Stomach smooth muscle (tissue), 2 donors: ENCODE results near the gene FBXO34.

Experiments used
- H3K27ac ChIP-seq: one replicate; pipeline ENCODE4 v1.7.0; 2013; ENCODE audit warnings: mild to moderate bottlenecking, low read length, inconsistent platforms
- H3K27me3 ChIP-seq, 2 donors: one replicate each; pipeline ENCODE4 v1.7.0; 2013; ENCODE audit warnings: low read length in 2 of 2; ENCODE audit not compliant: insufficient read depth in 2 of 2, control insufficient read depth in 1 of 2
- H3K36me3 ChIP-seq, 2 donors: one replicate each; pipeline ENCODE4 v1.7.0; 2013; ENCODE audit warnings: low read length in 2 of 2; ENCODE audit not compliant: control insufficient read depth in 2 of 2, insufficient read depth in 2 of 2
- H3K4me1 ChIP-seq: one replicate; pipeline ENCODE4 v1.7.0; 2013; ENCODE audit warnings: low read length; ENCODE audit not compliant: control insufficient read depth, insufficient read depth
- H3K4me3 ChIP-seq, 2 donors: one replicate each; pipeline ENCODE4 v1.7.0; 2013; ENCODE audit warnings: low read length in 2 of 2
- H3K9ac ChIP-seq, 2 donors: one replicate each; pipeline ENCODE4 v1.7.0; 2013; ENCODE audit warnings: low read length in 2 of 2, mild to moderate bottlenecking in 1 of 2
- H3K9me3 ChIP-seq, 2 donors: one replicate each; pipeline ENCODE4 v1.7.0; 2013; ENCODE audit warnings: low read length in 2 of 2; ENCODE audit not compliant: control insufficient read depth in 2 of 2
- donor health status: healthy.
- donor health status: Pancreatic carcinoma.

The FBXO34 gene

DNA sequence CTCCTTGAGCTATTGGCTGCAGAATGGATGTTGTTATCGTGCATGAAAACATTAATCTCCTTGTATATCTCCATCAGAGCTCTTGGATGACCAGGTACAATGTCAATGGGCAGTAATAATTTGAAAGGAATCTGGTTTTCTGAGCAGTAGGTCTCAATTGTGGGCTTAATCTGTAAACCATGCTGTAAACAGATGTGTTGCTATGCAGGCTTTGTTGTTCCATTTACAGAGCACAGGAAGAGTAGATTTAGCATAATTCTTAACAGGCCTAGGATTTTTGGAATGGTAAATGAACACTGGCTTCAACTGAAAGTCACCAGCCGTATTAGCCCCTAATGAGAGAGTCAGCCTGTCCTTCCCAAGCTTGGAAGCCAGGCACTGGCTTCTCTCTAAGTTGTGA is 90.0 kb downstream of the FBXO34 start:
- H3K4me3 ChIP-seq: no peak overlapping the region
- peaks cover 0 to 7% of the 10 kb centered on the region in 2 donors for H3K36me3 ChIP-seq
- no peak overlapping the region for H3K9ac ChIP-seq
- no peaks in the 10 kb centered on the region for H3K4me1 ChIP-seq
- H3K27ac ChIP-seq: no peak overlapping the region
- H3K9me3 ChIP-seq: no peaks in the 10 kb centered on the region
- no peaks in the 10 kb centered on the region for H3K27me3 ChIP-seq

DNA sequence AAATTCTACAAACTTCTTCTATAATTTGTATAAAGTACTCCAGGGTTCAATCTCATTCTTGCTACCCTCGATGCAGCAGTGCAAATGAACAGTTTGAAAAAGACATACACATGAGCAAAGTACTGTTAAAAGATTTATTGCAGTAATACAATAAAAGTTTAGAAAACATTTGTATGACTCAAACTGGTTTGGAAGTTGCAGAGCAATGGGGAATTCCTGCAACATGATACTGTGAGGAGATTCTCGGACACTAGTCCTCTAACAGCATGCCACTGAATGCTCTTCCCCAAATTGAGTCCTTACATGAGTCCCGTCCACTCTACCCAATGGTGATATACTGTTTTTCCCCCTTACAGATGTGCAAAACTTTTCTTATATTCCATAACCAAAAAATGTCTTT is 95.0 kb downstream of the FBXO34 start:
- no peaks in the 10 kb centered on the region for H3K27me3 ChIP-seq
- H3K36me3 ChIP-seq: peaks cover 5 to 19% of the 10 kb centered on the region in 2 donors
- H3K4me3 ChIP-seq: no peak overlapping the region
- no peak overlapping the region for H3K27ac ChIP-seq
- H3K9me3 ChIP-seq: no peaks in the 10 kb centered on the region
- no peak overlapping the region for H3K9ac ChIP-seq
- no peaks in the 10 kb centered on the region for H3K4me1 ChIP-seq

DNA sequence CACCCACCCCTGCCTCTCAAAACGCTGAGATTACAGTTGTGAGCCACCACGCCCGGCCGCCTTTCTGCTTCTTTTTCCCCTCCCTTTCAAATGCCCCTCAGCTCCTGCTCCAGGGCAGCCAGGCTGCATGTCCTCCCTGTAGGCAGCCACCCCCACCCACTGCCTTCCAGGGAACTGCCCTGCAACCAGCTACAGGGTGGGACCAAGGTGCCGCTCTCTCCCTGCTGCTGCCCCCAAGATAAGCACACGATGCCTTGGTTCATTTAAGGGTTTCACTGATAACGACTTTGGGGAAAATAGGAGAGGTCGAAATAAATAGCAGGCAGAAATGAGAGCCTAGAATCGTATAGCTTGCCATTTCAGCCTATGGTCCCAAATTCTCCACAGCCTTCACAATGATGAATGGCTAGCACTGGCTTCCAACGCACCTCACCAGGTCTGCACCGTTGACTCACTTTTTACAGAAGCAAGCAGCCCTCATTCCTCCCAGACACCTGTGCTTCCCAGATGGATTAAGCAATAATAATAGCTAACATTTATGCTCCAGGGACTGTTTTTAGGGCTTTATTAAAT is 99.7 kb downstream of the FBXO34 start:
- Histone ChIP-seq H3K9ac (no peak overlapping the region), H3K9me3 (no peaks in the 10 kb centered on the region), H3K27me3 (no peaks in the 10 kb centered on the region), H3K4me3 (no peak overlapping the region), H3K4me1 (no peaks in the 10 kb centered on the region), H3K27ac (no peak overlapping the region), H3K36me3 (peaks cover 12 to 19% of the 10 kb centered on the region in 2 donors)

DNA sequence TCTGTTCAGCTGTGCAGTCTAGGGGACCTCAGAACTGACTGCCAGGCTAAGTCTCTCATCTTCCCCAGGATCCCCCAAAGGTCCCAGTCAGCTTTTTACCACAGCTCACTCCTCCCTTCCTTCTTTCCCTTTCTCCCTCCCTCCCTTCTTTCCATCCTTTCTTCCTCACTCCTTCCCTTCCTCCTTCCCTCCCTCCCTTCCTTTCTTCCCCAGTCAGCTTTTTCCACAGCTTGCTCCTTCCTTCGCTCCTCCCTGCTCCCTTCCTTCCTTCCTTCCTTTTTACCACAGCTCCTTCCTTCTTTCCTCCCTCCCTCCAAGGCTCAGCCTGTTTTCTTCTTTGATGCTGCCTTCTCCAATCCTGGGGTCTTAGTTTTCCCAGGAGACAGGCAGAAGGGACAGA is 101.2 kb downstream of the FBXO34 start:
- no peaks in the 10 kb centered on the region for H3K27me3 ChIP-seq
- H3K4me1 ChIP-seq: no peaks in the 10 kb centered on the region
- no peaks in the 10 kb centered on the region for H3K9me3 ChIP-seq
- no peak overlapping the region for H3K9ac ChIP-seq
- no peak overlapping the region for H3K27ac ChIP-seq
- no peak overlapping the region for H3K4me3 ChIP-seq
- H3K36me3 ChIP-seq: peaks cover 24 to 30% of the 10 kb centered on the region in 2 donors

DNA sequence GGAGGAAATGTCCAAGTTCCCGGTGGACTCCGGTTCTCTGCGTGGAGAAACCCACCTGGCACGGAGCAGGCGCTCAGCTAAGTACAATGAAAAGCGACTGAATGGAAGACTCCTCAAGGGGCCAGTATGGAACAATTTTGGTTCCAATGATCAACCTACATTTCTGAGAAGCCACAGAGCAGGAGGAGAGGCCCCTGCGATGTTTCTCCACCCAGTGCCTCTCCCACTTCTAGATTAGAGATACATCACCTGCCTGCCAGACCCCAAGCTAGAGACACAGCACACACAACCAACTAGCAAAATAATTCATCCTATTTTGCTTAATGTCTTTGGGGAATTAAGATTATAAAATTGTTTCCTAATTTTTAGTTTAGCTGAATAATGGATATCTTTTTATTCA is 101.6 kb downstream of the FBXO34 start:
- H3K36me3 ChIP-seq: peaks cover 27 to 30% of the 10 kb centered on the region in 2 donors

DNA sequence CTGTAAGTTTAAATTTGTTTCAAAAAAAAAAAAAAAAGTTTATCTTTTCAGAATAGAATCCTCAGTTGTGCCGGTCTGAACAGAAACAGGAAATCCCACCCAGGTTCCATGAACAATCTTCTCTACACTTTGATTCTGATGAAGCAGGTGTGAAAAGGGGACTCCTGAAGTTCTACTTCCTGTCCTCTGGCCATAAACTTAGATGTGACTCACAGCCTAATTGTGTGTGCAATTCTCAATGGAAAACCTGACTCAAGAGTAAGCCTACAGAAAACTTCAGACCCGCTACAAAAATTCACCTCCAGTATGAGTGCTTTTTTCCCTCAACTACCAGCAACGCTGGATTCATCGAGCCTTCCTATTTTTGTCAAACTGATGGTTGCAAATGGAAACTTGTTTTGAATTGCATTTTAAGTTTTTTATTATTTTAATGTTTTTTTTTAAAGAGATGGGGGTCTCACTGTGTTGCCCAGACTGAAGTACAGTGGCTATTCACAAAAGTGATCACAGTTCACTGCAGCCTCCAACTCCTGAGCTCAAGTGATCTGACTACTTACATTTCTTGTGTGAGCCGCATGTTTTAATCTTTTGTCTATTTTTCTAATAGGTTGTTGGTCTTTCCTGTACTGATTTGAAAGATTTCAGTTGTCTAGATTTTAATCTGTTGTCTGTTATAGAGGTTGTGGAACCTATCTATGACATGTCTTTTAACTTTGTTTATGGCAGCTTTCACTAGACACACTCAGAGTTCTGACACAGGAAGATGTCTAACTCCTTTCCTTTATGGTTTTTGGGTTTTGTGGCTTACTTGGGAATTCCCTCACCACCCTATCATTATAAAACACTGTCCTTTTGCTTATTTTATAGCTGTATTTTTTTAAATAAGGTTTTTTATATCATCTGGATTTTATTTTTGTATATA is 102.8 kb downstream of the FBXO34 start:
- Histone ChIP-seq H3K27me3 (no peaks in the 10 kb centered on the region), H3K9ac (no peak overlapping the region), H3K27ac (no peak overlapping the region), H3K4me1 (no peaks in the 10 kb centered on the region), H3K4me3 (no peak overlapping the region), H3K36me3 (peaks cover 29 to 34% of the 10 kb centered on the region in 2 donors), H3K9me3 (no peaks in the 10 kb centered on the region)

More for the DNA sequence above, 101.6 kb downstream of the FBXO34 start:
- Histone ChIP-seq H3K4me3 (no peak overlapping the region), H3K9ac (no peak overlapping the region), H3K4me1 (no peaks in the 10 kb centered on the region), H3K9me3 (no peaks in the 10 kb centered on the region), H3K27ac (no peak overlapping the region), H3K27me3 (no peaks in the 10 kb centered on the region)

DNA sequence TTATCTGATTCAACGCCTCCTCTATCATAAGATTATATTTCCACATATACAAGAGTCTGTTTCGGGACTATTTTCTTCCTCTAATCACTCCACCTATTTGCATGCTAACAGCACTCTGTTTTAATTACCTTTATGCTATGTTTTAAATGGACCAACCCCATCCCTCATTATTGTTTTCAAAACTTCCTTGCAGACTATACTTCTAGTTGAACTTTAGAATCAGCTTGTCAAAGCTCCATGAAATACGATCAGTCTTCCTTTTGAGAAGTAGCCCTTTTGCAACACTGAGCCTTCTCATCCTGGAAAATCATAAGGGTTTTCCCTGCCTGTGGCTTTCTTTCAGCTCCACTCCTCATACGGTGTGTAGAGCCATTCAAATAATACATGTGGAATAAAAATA is 103.5 kb downstream of the FBXO34 start:
- no peaks in the 10 kb centered on the region for H3K9me3 ChIP-seq
- no peak overlapping the region for H3K27ac ChIP-seq
- H3K4me1 ChIP-seq: no peaks in the 10 kb centered on the region
- peaks cover 24 to 30% of the 10 kb centered on the region in 2 donors for H3K36me3 ChIP-seq
- H3K9ac ChIP-seq: no peak overlapping the region
- no peak overlapping the region for H3K4me3 ChIP-seq
- no peaks in the 10 kb centered on the region for H3K27me3 ChIP-seq

DNA sequence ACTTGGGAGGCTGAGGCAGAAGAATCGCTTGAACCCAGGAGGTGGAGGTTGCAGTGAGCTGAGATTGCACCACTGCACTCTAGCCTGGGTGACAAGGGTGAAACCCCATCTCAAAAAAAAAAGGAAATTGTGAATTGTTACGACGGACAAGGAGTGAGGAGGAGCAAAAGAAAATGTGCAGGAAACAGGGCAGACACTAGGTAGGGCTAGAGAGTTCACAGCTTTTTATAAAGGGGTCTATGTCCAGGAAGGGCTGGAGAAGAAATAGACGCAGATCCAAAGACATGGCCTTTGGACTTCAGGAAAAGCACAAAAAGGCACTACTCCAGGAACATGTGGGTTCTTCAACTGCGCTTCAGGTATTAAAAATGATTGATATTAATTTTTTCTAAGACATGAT is 106.0 kb downstream of the FBXO34 start:
- no peak overlapping the region for H3K9ac ChIP-seq
- no peaks in the 10 kb centered on the region for H3K4me1 ChIP-seq
- no peak overlapping the region for H3K27ac ChIP-seq
- no peak overlapping the region for H3K4me3 ChIP-seq
- peaks cover 41 to 43% of the 10 kb centered on the region in 2 donors for H3K36me3 ChIP-seq
- no peaks in the 10 kb centered on the region for H3K9me3 ChIP-seq
- H3K27me3 ChIP-seq: no peaks in the 10 kb centered on the region

DNA sequence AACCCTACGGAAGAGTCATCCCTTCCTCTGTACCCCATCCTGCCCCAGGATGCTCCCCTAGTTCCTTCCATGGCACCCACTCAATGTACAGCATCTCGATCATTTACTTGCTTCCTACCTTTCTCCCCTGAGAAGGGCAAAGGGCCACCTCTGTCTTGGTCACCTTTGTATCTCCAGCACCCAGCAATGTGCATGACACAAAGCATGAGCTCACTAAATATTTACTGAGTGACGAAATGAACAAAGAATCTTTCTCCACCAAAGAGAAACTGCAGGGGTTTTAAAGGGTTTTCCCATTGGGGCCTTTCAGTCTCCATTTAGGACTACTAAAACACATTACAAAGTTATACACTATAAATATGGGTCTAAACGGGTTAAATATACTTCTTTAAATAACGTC is 109.8 kb downstream of the FBXO34 start:
- Histone ChIP-seq H3K4me3 (no peak overlapping the region), H3K9me3 (no peaks in the 10 kb centered on the region), H3K36me3 (peaks cover 43 to 48% of the 10 kb centered on the region in 2 donors), H3K27ac (no peak overlapping the region), H3K4me1 (no peaks in the 10 kb centered on the region), H3K27me3 (no peaks in the 10 kb centered on the region), H3K9ac (no peak overlapping the region)

DNA sequence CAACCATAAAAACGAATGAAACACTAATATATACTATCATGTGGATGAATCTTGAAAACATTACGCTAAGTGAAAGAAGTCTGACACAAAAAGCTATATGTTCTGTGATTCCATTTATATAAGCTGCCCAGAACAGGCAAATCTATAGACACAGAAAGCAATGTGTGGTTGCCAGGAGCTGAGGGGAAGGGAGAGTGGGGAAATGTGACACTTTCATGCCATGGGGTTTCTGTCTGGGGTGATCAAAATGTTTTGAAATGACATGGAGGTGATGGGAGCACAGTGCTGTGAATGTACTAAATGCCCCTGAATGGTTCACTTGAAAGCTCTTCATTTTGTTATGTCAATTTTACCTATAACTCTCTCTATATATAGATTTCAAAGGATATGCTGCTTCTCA is 110.3 kb downstream of the FBXO34 start:
- no peak overlapping the region for H3K9ac ChIP-seq
- no peaks in the 10 kb centered on the region for H3K9me3 ChIP-seq
- no peaks in the 10 kb centered on the region for H3K27me3 ChIP-seq
- H3K4me3 ChIP-seq: no peak overlapping the region
- H3K4me1 ChIP-seq: no peaks in the 10 kb centered on the region
- peaks cover 38 to 48% of the 10 kb centered on the region in 2 donors for H3K36me3 ChIP-seq
- H3K27ac ChIP-seq: no peak overlapping the region

DNA sequence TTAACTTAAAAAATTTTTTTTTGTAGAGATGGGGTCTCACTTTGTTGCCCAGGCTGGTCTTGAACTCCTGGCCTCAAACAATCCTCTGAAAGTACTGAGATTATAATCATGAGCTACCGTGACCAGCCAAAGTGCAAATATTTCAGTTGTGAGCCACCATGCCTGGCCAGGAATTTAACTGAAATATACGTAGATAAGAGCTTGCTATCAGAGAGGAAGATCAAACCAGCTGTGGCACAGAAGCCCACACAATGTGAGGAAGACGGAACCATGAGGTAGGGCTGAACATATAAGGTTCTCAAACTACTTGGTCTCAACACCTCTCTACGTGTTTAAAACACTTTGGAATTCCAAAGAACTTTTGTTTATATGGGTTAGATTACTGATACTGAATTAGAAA is 111.3 kb downstream of the FBXO34 start:
- H3K27ac ChIP-seq: no peak overlapping the region

More for the DNA sequence above, 111.3 kb downstream of the FBXO34 start:
- no peak overlapping the region for H3K9ac ChIP-seq
- no peaks in the 10 kb centered on the region for H3K27me3 ChIP-seq
- no peaks in the 10 kb centered on the region for H3K4me1 ChIP-seq
- no peak overlapping the region for H3K4me3 ChIP-seq
- H3K36me3 ChIP-seq: peaks cover 37 to 47% of the 10 kb centered on the region in 2 donors
- no peaks in the 10 kb centered on the region for H3K9me3 ChIP-seq
